T-cell (primary cell): Measurements from ENCODE around the gene AJM1. TPM values are rescaled to one million over a fixed set of nuclear protein-coding genes. Genes with fewer than 3 reads are reported as not detected.
"Not testable (repeated sequence)": the region's sequence is repeated elsewhere in the genome, so short reads cannot be mapped to it uniquely, and the experiment has no call there.

Experiments used
- ATAC-seq, 4 experiments: fragments of 200-7000 bp in 3 of 4; fragments of 150-1000 bp in 1 of 4; cut with Tn5 transposase; replicated peaks in 1 of 4; 1 replicate in 3 of 4; 2 replicates in 1 of 4; pipeline ENCODE4 v1.10.0; 2021; ENCODE audit warnings: moderate library complexity in 3 of 4, mild to moderate bottlenecking in 2 of 4, moderate number of reproducible peaks in 1 of 4
- CTCF ChIA-PET, 2 donors: fragments of 300-600 bp; sonication (Branson Sonifier 250); formaldehyde crosslinking; loops; one replicate each; lab custom pipeline; 2022; ENCODE audit warnings: antibody characterized with exemption in 2 of 2; lab: Charles Lee
- POLR2A ChIA-PET, 2 donors: fragments of 300-600 bp; sonication (Branson Sonifier 250); formaldehyde crosslinking; loops; one replicate each; lab custom pipeline; 2022; ENCODE audit warnings: antibody characterized with exemption in 2 of 2; lab: Charles Lee
- DNase-seq, 35 experiments: peaks; one replicate each; pipeline versions ENCODE4 v3.0.0 to v3.0.0-alpha.2; 2013 to 2023
- H3K27ac ChIP-seq: one replicate; pipeline ENCODE4 v1.5.1; 2013; ENCODE audit warnings: low read length
- H3K27me3 ChIP-seq, 2 experiments: replicated peaks in 1 of 2; 1 replicate in 1 of 2; 2 replicates in 1 of 2; pipeline versions ENCODE4 v1.6.1 to v1.7.0; 2013; ENCODE audit warnings: low read length in 1 of 2, mixed read lengths in 1 of 2; ENCODE audit not compliant: control insufficient read depth in 2 of 2, insufficient read depth in 2 of 2; ENCODE audit errors: extremely low read depth in 1 of 2
- H3K36me3 ChIP-seq, 2 donors: 1 replicate in 1 of 2; 2 replicates in 1 of 2; pipeline versions ENCODE4 v1.6.1 to v1.7.0; 2013; ENCODE audit warnings: low read length in 1 of 2; ENCODE audit not compliant: control insufficient read depth in 2 of 2, insufficient read depth in 1 of 2; ENCODE audit errors: extremely low read depth in 1 of 2
- H3K4me1 ChIP-seq, 2 experiments: 1 replicate in 1 of 2; 2 replicates in 1 of 2; pipeline versions ENCODE4 v1.6.1 to v1.7.0; 2013; ENCODE audit warnings: low read length in 2 of 2, mixed read lengths in 1 of 2; ENCODE audit not compliant: insufficient read depth in 2 of 2, control insufficient read depth in 1 of 2; ENCODE audit errors: extremely low read depth in 1 of 2
- H3K4me3 ChIP-seq, 2 donors: 1 replicate in 1 of 2; 2 replicates in 1 of 2; pipeline versions ENCODE4 v1.5.1 to v1.7.0; 2013; ENCODE audit warnings: mild to moderate bottlenecking in 2 of 2, low read length in 1 of 2, moderate library complexity in 1 of 2; ENCODE audit not compliant: control insufficient read depth in 1 of 2; ENCODE audit errors: extremely low read depth in 1 of 2
- H3K9me3 ChIP-seq: 2 replicates; pipeline ENCODE4 v1.7.0; 2013
- H3K27ac Mint-ChIP-seq, 2 donors: one replicate each; pipeline ENCODE4 v1.8.0; 2020 to 2021; ENCODE audit warnings: mild to moderate bottlenecking in 2 of 2, mixed read lengths in 2 of 2
- H3K27me3 Mint-ChIP-seq, 2 donors: one replicate each; pipeline ENCODE4 v1.8.0; 2021 to 2022; ENCODE audit warnings: mixed read lengths in 2 of 2
- H3K36me3 Mint-ChIP-seq: one replicate; pipeline ENCODE4 v1.8.0; 2021; ENCODE audit warnings: mixed read lengths
- H3K4me1 Mint-ChIP-seq, 3 donors: one replicate each; pipeline ENCODE4 v1.8.0; 2020 to 2022; ENCODE audit warnings: mixed read lengths in 3 of 3, mild to moderate bottlenecking in 1 of 3
- H3K4me3 Mint-ChIP-seq, 3 donors: one replicate each; pipeline ENCODE4 v1.8.0; 2020 to 2022; ENCODE audit warnings: mild to moderate bottlenecking in 3 of 3, mixed read lengths in 3 of 3, moderate library complexity in 3 of 3
- H3K9me3 Mint-ChIP-seq, 3 donors: one replicate each; pipeline ENCODE4 v1.8.0; 2020 to 2022; ENCODE audit warnings: mixed read lengths in 3 of 3
- WGBS: methylation state at CpG from one replicate; pipeline ENCODE4 v1.1.5; 2013; ENCODE audit warnings: missing lambda C conversion rate; ENCODE audit not compliant: insufficient coverage; 5-methylcytosine and 5-hydroxymethylcytosine counted together
- total RNA-seq, 35 experiments: library from RNA in 6 of 35; stranded (reverse) in 6 of 35; fragments of 120-200 nt in 1 of 35; gene quantifications; one replicate each; pipeline versions ENCODE4 v1.2.1 to v1.2.4 and lab custom pipeline; 2013 to 2026

Gene AJM1
- total RNA-seq, 5 donors from 2014 or later (not counting 1 experiment from before 2014, with no cell fraction given): 2.1 to 7.5 (median 5.1) TPM

GRCh38 chr9:136839229-136840139 lies 2.8 kb upstream of the AJM1 start:
- 92% methylated on average over 22 of the region's 36 CpGs for WGBS
- Mint-ChIP-seq H3K4me3 (peak overlapping the region in 1 of 3 donors; percentile 4), H3K27ac (no peak overlapping the region), H3K27me3 (peaks cover 0 to 6% of the 10 kb centered on the region in 2 donors), H3K36me3 (no peaks in the 10 kb centered on the region), H3K9me3 (no peaks in the 10 kb centered on the region), H3K4me1 (peaks cover 0 to 14% (median 9%) of the 10 kb centered on the region in 3 donors)
- Histone ChIP-seq H3K4me3 (no peak overlapping the region), H3K36me3 (peaks cover 13 to 15% of the 10 kb centered on the region in 2 donors), H3K27me3 (peaks cover 0 to 20% of the 10 kb centered on the region in 2 experiments), H3K4me1 (peaks cover 5 to 33% of the 10 kb centered on the region in 2 experiments), H3K27ac (no peak overlapping the region), H3K9me3 (no peaks in the 10 kb centered on the region)
- ChIA-PET POLR2A (no interaction called here), CTCF (interaction anchor here in 1 of 2 donors (0.6 kb wide), 1 partner anchor 33 kb away, joined by 6 read pairs; no protein-coding TSS in a partner anchor)
- ATAC-seq (no peak), DNase-seq (no peak)

- peaks cover 0 to 9% of the 10 kb centered on the region in 2 donors for H3K27me3 Mint-ChIP-seq
- no peak for ATAC-seq
- H3K4me1 ChIP-seq: peaks cover 5 to 37% of the 10 kb centered on the region in 2 experiments
- peak overlapping the region in 1 of 3 donors; percentile 4 for H3K4me3 Mint-ChIP-seq
- H3K27ac Mint-ChIP-seq: no peak overlapping the region
- ChIA-PET CTCF (interaction anchor here (0.5 to 0.6 kb wide), 2 partner anchors 18 to 32 kb away, joined by 3 to 6 read pairs; no protein-coding TSS in a partner anchor), POLR2A (no interaction called here)
- peaks cover 13 to 15% of the 10 kb centered on the region in 2 donors for H3K36me3 ChIP-seq
- no peak overlapping the region for H3K27ac ChIP-seq
- H3K4me3 ChIP-seq: no peak overlapping the region
- peaks cover 0 to 17% (median 11%) of the 10 kb centered on the region in 3 donors for H3K4me1 Mint-ChIP-seq
- WGBS: 90% methylated on average over 29 of the region's 32 CpGs
- DNase-seq: no peak
- no peaks in the 10 kb centered on the region for H3K9me3 Mint-ChIP-seq
- H3K27me3 ChIP-seq: peaks cover 0 to 24% of the 10 kb centered on the region in 2 experiments
- no peaks in the 10 kb centered on the region for H3K36me3 Mint-ChIP-seq
- H3K9me3 ChIP-seq: no peaks in the 10 kb centered on the region
These were observed 2.0 kb upstream of the AJM1 start for GRCh38 chr9:136840140-136840876.

- CTCF ChIA-PET: no interaction called here
- Mint-ChIP-seq H3K4me3 (peak overlapping the region in 1 of 3 donors; percentile 83), H3K27me3 (peaks cover 0 to 9% of the 10 kb centered on the region in 2 donors), H3K27ac (no peak overlapping the region), H3K9me3 (no peaks in the 10 kb centered on the region), H3K36me3 (no peaks in the 10 kb centered on the region), H3K4me1 (peaks cover 0 to 17% (median 11%) of the 10 kb centered on the region in 3 donors)
- Histone ChIP-seq H3K36me3 (peaks cover 13 to 15% of the 10 kb centered on the region in 2 donors), H3K4me3 (no peak overlapping the region), H3K27me3 (peaks cover 0 to 25% of the 10 kb centered on the region in 2 experiments), H3K9me3 (no peaks in the 10 kb centered on the region), H3K27ac (no peak overlapping the region), H3K4me1 (peaks cover 5 to 38% of the 10 kb centered on the region in 2 experiments)
- ATAC-seq: no peak
- WGBS: 73% methylated on average over 8 of the region's 28 CpGs
- POLR2A ChIA-PET: no interaction called here
- DNase-seq: no peak
These were observed 1.2 kb upstream of the AJM1 start for GRCh38 chr9:136840877-136841645.

- H3K36me3 Mint-ChIP-seq, POLR2A ChIA-PET, H3K27ac ChIP-seq, H3K9me3 Mint-ChIP-seq, DNase-seq, H3K9me3 ChIP-seq, ATAC-seq: not testable (repeated sequence)
- Mint-ChIP-seq H3K4me1 (peaks cover 0 to 21% (median 14%) of the 10 kb centered on the region in 3 donors), H3K27ac (peak overlapping the region in 1 of 2 donors; percentile 15), H3K27me3 (peaks cover 0 to 14% of the 10 kb centered on the region in 2 donors), H3K4me3 (peak overlapping the region; percentile 74 to 83 (median 81))
- CTCF ChIA-PET: interaction anchor here in 1 of 2 donors (0.7 to 2.1 kb wide), 8 partner anchors 43 to 398 kb away, joined by 3 to 8 read pairs (median 3); partner anchors contain the start of gene CLIC3
- H3K4me1 ChIP-seq: peaks cover 5 to 44% of the 10 kb centered on the region in 2 experiments
- peak overlapping the region in 1 of 2 donors; percentile 81 for H3K4me3 ChIP-seq
- peaks cover 13 to 15% of the 10 kb centered on the region in 2 donors for H3K36me3 ChIP-seq
- H3K27me3 ChIP-seq: peaks cover 0 to 30% of the 10 kb centered on the region in 2 experiments
- WGBS: 86% methylated on average over 10 of the region's 16 CpGs
These were observed 465 bp upstream of the AJM1 start for GRCh38 chr9:136841646-136842379.

- H3K36me3 Mint-ChIP-seq, H3K27ac ChIP-seq, H3K27ac Mint-ChIP-seq, ATAC-seq, DNase-seq, H3K9me3 ChIP-seq, H3K9me3 Mint-ChIP-seq, POLR2A ChIA-PET: not testable (repeated sequence)
- peaks cover 7 to 28% (median 22%) of the 10 kb centered on the region in 3 donors for H3K4me1 Mint-ChIP-seq
- WGBS: 25% methylated on average over 11 of the region's 21 CpGs
- Histone ChIP-seq H3K36me3 (peaks cover 10 to 12% of the 10 kb centered on the region in 2 donors), H3K27me3 (peaks cover 0 to 43% of the 10 kb centered on the region in 2 experiments), H3K4me3 (peak overlapping the region in 1 of 2 donors; percentile 37), H3K4me1 (peaks cover 13 to 58% of the 10 kb centered on the region in 2 experiments)
- CTCF ChIA-PET: interaction anchor here (0.7 to 2.1 kb wide), 5 partner anchors 36 to 192 kb away, joined by 3 to 8 read pairs (median 5); partner anchors contain the start of gene RABL6 (in 1 of the 2)
- peaks cover 6 to 22% of the 10 kb centered on the region in 2 donors for H3K27me3 Mint-ChIP-seq
- H3K4me3 Mint-ChIP-seq: peak overlapping the region; percentile 57 to 64 (median 58)
These were observed 1.0 kb downstream of the AJM1 start for GRCh38 chr9:136843159-136843800.
